Measurements from ENCODE around the gene ACHE.

Gene ACHE

GRCh38 chr7:100896732-100897608 is 1.3 kb upstream of the ACHE start:
- DNase-seq (ENCODE audit: low read depth in 2 of 2): peak in 1 of 2 donors; percentile 69

- DNase-seq (ENCODE audit: low read depth in 2 of 2): no peak
Observed at GRCh38 chr7:100895956-100896731, 456 bp upstream of the ACHE start.

- DNase-seq (ENCODE audit: low read depth in 2 of 2): peak in 1 of 2 donors; percentile 59
Observed at GRCh38 chr7:100894860-100895700, 608 bp downstream of the ACHE start.

GRCh38 chr7:100893910-100894721 is 1.6 kb downstream of the ACHE start:
- no peak for DNase-seq (ENCODE audit: low read depth in 2 of 2)

GRCh38 chr7:100893318-100893895 is 2.3 kb downstream of the ACHE start:
- DNase-seq (ENCODE audit: low read depth in 2 of 2): no peak

- no peak for DNase-seq (ENCODE audit: low read depth in 2 of 2)
Observed at GRCh38 chr7:100892364-100893317, 3.0 kb downstream of the ACHE start.

GRCh38 chr7:100891568-100892247 is 4.0 kb downstream of the ACHE start:
- no peak for DNase-seq (ENCODE audit: low read depth in 2 of 2)

GRCh38 chr7:100890653-100891567 is 4.8 kb downstream of the ACHE start:
- no peak for DNase-seq (ENCODE audit: low read depth in 2 of 2)

GRCh38 chr7:100888988-100889750 is 6.5 kb downstream of the ACHE start, which contains the start of gene UFSP1:
UFSP1 (minus strand) TSS chr7:100889715; CDS start chr7:100889271, 444 bp downstream.
- no peak for DNase-seq (ENCODE audit: low read depth in 2 of 2)

- no peak for DNase-seq (ENCODE audit: low read depth in 2 of 2)
Observed at GRCh38 chr7:100888291-100888987, 7.2 kb downstream of the ACHE start.

GRCh38 chr7:100887516-100888290 is 8.0 kb downstream of the ACHE start:
- no peak for DNase-seq (ENCODE audit: low read depth in 2 of 2)

GRCh38 chr7:100886936-100887515 is 8.7 kb downstream of the ACHE start:
- DNase-seq (ENCODE audit: low read depth in 2 of 2): no peak

- no peak for DNase-seq (ENCODE audit: low read depth in 2 of 2)
Observed at GRCh38 chr7:100886142-100886935, 9.3 kb downstream of the ACHE start.

- DNase-seq (ENCODE audit: low read depth in 2 of 2): no peak
Observed at GRCh38 chr7:100885440-100886141, 10.1 kb downstream of the ACHE start.

Measured in stimulated activated CD4-positive, alpha-beta T cell treated with anti-CD3 and anti-CD28 coated beads, Interleukin-1b, Interleukin-23, amount 100 ng/mL, for 4 hours (primary cell).